Inferior parietal cortex (tissue), 1 donor: ENCODE data around the gene VANGL2.
"Not testable (repeated sequence)": the region's sequence is repeated elsewhere in the genome, so short reads cannot be mapped to it uniquely, and the experiment has no call there.

Experiments used
- DNase-seq: peaks from one replicate; pipeline ENCODE4 v3.0.0-alpha.2; 2016; ENCODE audit errors: extremely low spot score

The VANGL2 gene

GRCh38 chr1:160370561-160371345, 29.6 kb upstream of the VANGL2 start:
- no peak for DNase-seq

DNA sequence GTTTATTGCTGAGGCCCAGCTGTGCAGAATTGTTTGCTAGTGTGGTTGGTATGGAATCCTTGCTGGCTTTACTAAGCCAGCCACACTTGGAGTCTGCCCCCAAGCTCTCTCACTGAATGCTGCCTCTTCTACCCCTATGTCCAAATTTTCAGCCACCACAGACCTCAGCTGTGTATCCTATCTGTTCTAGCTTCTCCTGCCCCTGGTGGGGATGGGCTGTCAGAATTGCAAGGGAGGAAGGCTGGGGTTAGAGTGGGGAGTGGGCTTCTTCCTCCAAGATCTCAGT, 29.1 kb upstream of the VANGL2 start:
- DNase-seq: no peak

DNA sequence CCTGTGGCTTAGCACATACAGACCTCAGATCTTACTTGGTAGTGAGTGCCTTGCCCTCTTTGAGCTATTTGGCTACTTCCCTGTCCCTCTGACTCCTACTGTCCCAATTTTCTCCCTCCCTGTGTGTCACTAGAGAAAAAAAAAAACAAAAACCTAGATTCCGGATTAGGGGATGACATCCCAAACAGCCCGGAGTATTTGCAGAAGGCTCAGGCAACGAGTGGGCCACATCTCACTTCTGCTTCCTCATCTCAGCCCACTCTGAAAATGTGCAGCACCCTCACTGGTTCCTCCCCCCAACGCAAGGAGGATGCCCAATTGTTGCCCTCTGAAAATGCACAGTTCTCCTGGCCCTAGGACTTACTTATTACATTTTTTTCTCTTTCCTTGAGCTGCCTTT, 28.6 kb upstream of the VANGL2 start:
- no peak for DNase-seq

DNA sequence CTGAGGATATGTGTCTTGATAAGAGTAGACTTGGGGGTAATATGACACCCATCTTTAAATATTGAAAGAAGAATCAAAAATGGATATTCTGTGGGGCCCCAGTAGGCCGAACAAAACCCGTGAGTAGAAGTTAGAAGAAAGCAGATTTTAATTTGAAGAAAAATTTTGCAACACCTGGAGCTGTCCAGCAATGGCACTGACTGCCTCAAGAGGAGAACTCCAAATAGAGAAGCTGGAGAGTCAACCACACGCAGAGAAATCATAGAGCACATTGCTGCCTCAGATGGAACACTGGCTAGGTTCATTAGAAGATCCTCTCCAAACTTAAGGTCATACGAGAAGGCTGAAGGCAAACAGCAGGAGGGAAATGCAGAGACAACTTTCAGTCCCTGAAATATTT, 26.7 kb upstream of the VANGL2 start:
- DNase-seq: no peak

DNA sequence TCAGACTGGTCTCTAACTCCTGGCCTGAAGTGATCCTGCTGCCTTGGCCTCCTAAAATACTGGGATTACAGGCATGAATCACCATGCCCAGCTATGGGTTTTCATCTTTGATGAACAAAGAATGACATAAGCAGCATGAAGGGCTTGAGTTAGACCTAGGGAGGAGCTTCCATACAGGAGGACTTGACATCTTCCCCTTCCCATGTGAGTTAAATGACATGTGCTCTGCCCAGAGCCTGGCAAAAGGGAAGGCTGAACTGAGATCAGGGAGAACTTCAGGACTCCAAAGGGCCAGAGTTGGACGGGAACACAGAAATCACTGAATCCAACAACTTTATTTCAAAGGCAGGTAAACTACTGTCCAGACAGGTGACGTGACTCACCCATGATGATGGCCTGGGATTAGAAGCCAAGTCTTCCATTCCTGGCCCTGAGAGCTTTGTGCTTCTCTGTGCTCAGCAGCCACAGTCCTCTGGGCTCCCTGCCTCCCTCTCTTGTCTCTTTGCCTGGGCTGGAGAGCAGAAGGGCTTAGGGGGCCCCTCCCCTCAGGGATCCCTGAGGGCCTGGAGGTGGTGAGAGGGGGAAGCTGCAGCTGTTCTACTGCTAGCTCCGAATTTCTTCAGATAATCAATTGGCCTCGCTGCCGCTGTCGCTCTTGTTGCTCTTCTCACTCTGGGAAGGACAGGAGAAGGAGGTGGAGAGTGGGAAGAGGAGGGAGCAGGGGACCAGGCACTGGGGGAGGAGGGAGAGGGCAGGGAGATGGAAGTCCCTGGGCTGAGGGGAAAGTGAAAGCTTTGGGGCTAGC, 25.9 kb upstream of the VANGL2 start:
- DNase-seq: no peak

DNA sequence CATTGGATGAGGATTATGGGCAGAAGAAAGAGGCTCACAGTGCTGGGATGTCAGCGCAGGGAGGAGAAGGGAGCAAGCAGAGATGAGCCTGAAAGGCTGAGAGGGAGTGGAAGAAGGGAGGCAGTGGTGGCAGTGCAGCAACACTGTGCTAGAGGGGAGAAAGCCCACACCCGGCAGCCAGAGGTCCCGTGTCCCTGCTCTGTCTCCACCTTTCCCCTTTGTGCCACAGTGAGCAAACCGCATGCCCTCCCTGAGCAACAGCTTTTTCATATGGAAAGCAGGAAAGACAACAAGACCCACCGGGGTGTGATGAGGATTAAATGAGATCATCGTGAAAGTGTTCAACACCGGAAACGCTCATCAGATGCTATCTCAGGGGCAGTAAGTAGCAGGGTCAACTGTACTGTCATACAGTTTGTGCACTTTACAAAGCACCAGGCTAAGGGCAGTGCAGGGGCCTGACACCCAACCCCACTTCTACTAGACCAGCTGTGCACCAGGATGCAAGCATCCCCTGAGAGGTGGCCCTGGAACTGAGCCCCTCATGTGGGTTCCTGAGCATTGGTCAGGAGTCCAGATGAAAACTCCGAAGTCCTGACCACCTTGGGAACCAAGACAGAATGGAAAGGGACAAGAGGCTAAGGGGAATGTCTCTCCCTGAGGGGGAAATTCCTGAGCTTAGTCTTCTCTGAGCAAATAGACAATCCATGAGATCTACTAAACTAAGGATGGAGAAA, 24.4 kb upstream of the VANGL2 start:
- DNase-seq: peak; percentile 61

GRCh38 chr1:160376525-160377131, 23.7 kb upstream of the VANGL2 start:
- peak; percentile 86 for DNase-seq

DNA sequence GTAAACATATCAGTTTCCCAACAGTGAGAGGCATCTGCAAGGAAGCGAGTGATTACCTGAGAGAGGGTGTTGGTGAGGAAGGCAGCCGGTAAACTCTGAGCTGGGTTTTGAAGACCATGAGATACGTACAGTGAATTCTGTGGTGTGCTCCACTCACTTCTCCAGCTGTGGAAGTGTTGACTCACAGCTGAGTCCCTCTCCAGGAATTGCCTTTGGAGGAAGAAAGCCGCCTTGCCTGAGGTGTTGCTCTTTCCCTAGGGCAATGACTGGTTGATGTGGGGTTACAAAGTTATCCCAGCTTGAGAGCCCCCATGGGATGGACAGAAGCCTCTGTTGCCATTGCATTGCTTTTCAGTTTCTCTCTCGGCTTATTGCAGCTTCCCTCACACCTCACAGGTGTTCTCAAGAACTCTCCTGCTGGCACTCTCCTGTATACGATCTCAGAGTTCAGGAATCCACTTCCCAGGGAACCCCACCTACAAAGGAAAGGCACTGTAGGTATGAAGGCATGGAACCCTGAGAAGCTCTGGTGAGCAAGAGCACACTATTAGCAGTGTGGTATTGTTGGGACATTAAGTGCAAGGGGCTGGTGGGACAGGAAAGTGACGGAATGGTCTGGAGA, 22.7 kb upstream of the VANGL2 start:
- DNase-seq: no peak

DNA sequence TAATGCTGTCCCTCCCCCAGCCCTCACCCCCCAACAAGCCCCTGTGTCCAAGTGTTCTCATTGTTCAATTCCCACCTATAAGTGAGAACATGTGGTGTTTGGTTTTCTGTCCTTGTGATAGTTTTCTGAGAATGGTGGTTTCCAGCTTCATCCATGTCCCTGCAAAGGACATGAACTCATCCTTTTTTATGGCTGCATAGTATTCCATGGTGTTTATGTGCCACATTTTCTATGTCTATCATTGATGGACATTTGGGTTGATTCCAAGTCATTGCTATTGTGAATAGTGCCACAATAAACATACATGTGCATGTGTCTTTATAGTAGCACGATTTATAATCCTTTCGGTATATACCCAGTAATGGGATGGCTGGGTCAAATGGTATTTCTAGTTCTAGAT, 15.6 kb upstream of the VANGL2 start:
- not testable (repeated sequence) for DNase-seq

- DNase-seq: not testable (repeated sequence)
Measured at GRCh38 chr1:160388406-160388805, 12.0 kb upstream of the VANGL2 start.

DNA sequence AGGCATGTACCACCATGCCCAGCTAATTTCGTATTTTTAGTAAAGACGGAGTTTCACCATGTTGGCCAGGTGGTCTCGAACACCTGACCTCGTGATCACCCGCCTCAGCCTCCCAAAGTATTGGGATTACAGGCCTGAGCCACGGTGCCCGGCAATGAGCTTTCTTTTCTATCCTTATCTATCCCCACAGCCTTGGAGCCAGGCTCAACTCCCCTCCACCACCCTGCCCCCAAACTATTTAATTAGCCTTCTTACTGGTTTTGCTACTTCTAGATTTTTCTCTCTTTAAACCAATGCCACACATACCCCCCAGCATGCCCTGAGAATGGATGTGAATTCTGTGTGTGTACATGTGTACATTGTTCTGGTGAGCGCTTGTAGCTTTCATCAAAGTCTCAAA, 5.7 kb upstream of the VANGL2 start:
- no peak for DNase-seq

GRCh38 chr1:160397651-160398050, 2.7 kb upstream of the VANGL2 start:
- no peak for DNase-seq

DNA sequence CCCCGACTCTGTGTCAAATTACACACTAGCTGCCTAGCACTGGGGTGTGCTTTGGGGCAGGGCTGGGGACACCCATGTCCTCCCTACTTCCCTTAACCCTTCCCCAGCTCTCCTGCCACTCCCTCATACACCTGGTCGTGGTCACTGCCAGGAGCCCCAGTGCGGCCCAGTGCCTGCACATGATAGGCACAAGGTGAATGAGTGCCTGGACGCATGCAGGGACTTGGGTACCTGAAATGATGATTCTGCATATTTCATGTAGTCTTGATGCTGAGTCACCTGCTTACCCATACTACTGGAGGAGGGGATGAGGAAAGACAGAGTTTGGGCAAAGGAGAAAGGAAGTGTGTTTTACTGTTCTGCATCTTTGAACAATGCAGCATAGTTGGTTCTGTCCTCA, 1.5 kb upstream of the VANGL2 start:
- DNase-seq: no peak

DNA sequence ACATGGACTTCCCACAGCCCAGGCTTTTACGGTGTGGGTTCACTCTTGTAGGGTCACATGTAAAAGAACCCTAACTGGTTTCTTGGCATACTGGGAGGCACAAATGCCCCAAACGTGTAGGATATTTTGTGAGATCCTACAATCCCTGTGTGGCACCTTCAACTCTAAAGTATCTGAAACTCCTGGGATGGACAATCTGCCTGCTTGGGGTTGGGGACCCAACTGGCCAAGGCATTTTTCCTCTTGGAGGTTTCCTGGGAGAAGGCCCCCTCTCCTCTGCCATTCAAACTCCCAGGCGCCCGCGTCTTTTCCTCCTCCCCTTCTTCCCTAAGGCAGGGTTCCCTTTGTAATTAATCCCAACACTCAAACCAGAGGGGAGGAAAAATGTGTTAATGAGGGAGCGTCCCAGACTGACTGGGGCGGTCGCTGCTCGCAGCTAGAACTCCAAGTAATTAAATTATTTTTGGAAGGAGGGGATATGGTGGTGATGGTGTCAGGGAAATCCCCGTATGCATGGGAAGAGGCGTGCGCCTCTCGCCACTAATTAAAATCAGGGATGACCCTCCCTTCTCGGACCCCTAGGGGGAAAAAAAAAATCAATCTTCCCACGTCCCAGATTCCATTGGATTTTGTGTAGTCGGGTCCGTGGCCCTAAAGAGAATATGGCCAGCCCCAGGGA, 681 bp upstream of the VANGL2 start:
- no peak for DNase-seq

- DNase-seq: no peak
Measured at GRCh38 chr1:160400646-160401486, 502 bp downstream of the VANGL2 start.

DNA sequence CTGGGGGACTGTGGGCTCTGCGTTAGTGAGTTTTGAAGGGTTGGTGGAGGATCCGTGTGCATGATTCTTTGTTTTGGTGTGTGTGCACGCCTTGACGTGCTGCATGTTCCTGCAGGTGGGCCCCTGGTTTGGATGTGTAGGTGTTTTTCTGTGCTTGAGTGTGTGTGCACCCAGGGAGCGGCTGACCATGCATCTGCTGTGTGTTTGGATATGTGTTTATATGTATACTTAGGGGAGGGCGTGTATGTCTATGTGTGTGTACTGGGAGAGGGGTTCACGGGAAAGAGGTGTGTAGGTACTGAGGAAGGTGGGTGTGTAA, 1.1 kb downstream of the VANGL2 start:
- DNase-seq: no peak

DNA sequence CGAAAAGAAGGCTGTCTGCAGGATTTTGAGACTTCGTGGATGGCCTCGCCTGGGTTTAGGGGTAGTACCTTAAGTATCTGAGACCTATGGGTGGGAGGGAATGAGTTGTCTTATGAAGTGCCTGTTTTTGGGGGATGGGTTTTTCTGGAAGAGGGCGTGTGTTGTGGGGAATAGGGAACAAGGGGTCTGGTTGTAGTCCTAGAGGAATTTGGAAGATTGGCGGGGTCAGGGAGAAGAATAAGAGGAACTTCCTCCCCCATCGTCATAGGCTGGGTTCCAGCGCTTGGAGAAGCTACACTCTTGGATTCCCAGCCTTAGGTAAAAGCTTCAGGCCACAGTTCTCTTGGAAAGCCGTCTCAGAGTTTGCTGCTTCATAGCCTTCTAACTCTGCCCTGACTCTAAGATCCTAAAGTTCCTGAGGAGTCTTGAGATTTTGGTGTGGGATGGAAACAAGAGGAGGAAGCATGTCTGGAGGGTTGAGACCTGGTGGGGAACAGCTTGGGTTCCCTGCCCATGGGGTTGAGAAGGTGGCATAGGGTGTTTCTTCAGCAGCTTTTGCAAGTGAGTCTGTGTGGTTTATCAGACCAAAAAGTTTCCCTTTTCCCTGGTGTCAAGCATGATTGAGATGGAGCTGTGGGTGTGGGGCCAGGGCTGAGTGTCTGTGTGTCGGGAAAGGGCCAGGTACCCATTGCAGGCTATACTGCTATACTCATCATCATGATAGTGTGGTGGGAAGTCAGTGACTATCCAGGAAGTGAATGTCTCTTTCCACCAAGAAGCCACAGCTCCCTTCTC, 1.8 kb downstream of the VANGL2 start:
- no peak for DNase-seq

- no peak for DNase-seq
Measured at GRCh38 chr1:160403244-160403643, 2.9 kb downstream of the VANGL2 start.

DNA sequence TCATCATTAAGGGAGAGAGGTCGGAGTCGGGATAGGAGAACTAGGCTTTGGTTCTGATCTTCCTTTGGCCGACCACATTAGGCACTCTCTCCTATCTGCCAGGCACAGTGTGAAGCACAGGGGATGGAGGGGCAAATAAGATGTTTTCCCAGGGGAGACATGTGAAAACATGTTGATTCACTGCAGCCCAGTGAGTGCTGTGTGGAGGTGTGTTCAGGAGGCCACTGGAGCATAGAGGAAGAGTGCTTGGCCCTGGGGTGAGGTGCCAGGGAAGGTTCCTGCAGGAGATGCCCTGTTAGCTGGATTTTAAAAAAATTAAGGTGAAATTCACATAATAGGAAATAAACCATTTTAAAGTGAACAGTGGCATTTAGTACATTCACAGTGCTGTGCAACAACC, 3.7 kb downstream of the VANGL2 start:
- DNase-seq: no peak
